Endothelial cell of umbilical vein (primary cell): ENCODE measurements around the gene TMEM254. TPM values are rescaled to one million over a fixed set of nuclear protein-coding genes. Genes with fewer than 3 reads are reported as not detected.
A peak's percentile ranks its signal among the peaks of the same experiment; 100 is the strongest.

ENCODE experiments used
- BruUV-seq: library from RNA; stranded (reverse); fragments of 400-500 nt; replicated peaks from 2 replicates; lab custom pipeline; 2021; lab: Mats Ljungman, UMichigan
- CTCF ChIA-PET: fragments of 300-600, 350-600 bp; sonication (Branson Sonifier 250); formaldehyde crosslinking; loops from one replicate; lab custom pipeline; 2021; ENCODE audit warnings: antibody characterized with exemption, inconsistent platforms; lab: Charles Lee
- POLR2A ChIA-PET: fragments of 300-600, 350-600 bp; sonication (Branson Sonifier 250); formaldehyde crosslinking; loops from one replicate; lab custom pipeline; 2021; ENCODE audit warnings: antibody characterized with exemption, inconsistent platforms; lab: Charles Lee
- DNase-seq: peaks from one replicate; pipeline ENCODE4 v3.0.0-alpha.2; 2011; ENCODE audit warnings: low read depth, low spot score
- FAIRE-seq: peaks from 2 replicates; lab custom pipeline; 2011; peaks lifted over from hg19 to GRCh38; lab: Jason Lieb, UNC
- H2AFZ ChIP-seq: 2 replicates; pipeline ENCODE4 v1.6.0; 2012; ENCODE audit warnings: low read depth, low read length, control low read depth, inconsistent platforms
- H3K27ac ChIP-seq: 2 replicates; pipeline ENCODE4 v1.5.1; 2011; ENCODE audit warnings: low read depth, mild to moderate bottlenecking, control low read depth, low read length, moderate library complexity; ENCODE audit not compliant: insufficient read depth
- H3K27me3 ChIP-seq, 2 experiments: 2 replicates each; pipeline versions ENCODE4 v1.6.0 to v1.6.1; 2011; ENCODE audit warnings: low read length in 2 of 2, mixed read lengths in 1 of 2; ENCODE audit not compliant: control insufficient read depth in 2 of 2, insufficient read depth in 2 of 2
- H3K36me3 ChIP-seq, 2 experiments: 2 replicates in 1 of 2; 3 replicates in 1 of 2; pipeline ENCODE4 v1.5.1; 2011; ENCODE audit warnings: low read length in 2 of 2, mild to moderate bottlenecking in 1 of 2, moderate library complexity in 1 of 2; ENCODE audit not compliant: control insufficient read depth in 2 of 2, insufficient read depth in 2 of 2; ENCODE audit errors: extremely low read depth in 1 of 2
- H3K4me1 ChIP-seq: 3 replicates; pipeline ENCODE4 v1.5.1; 2011; ENCODE audit warnings: mild to moderate bottlenecking, low read length; ENCODE audit not compliant: control insufficient read depth, insufficient read depth; ENCODE audit errors: extremely low read depth
- H3K4me2 ChIP-seq: 2 replicates; pipeline ENCODE4 v1.6.1; 2011; ENCODE audit warnings: low read length, control low read depth, mixed read lengths; ENCODE audit not compliant: insufficient read depth
- H3K4me3 ChIP-seq, 3 experiments: fragments of 200-600 bp in 1 of 3; sonication (generic), shearing (Covaris generic) in 1 of 3; replicated peaks in 1 of 3; 2 replicates each; pipeline ENCODE4 v1.5.1; 2011 to 2016; ENCODE audit warnings: control low read depth in 3 of 3, low read length in 3 of 3, mild to moderate bottlenecking in 2 of 3, inconsistent platforms in 1 of 3, low read depth in 1 of 3, moderate library complexity in 1 of 3; ENCODE audit not compliant: insufficient read depth in 1 of 3
- H3K79me2 ChIP-seq: 2 replicates; pipeline ENCODE4 v1.6.0; 2012; ENCODE audit warnings: low read length, inconsistent platforms; ENCODE audit not compliant: control insufficient read depth, insufficient read depth
- H3K9ac ChIP-seq: replicated peaks from 2 replicates; pipeline ENCODE3; 2011; ENCODE audit warnings: low read length, control low read depth; ENCODE audit not compliant: insufficient read depth; ENCODE audit errors: extremely low read depth
- H3K9me1 ChIP-seq: replicated peaks from 3 replicates; pipeline ENCODE4 v1.6.0; 2011; ENCODE audit warnings: mild to moderate bottlenecking, low read length; ENCODE audit not compliant: control insufficient read depth, insufficient read depth; ENCODE audit errors: extremely low read depth
- H3K9me3 ChIP-seq: replicated peaks from 2 replicates; pipeline ENCODE4 v1.5.1; 2012; ENCODE audit warnings: low read length, inconsistent platforms; ENCODE audit not compliant: control insufficient read depth, insufficient read depth
- H4K20me1 ChIP-seq: replicated peaks from 2 replicates; pipeline ENCODE3; 2011; ENCODE audit warnings: mild to moderate bottlenecking, low read length; ENCODE audit not compliant: control insufficient read depth, insufficient read depth; ENCODE audit errors: extremely low read depth
- EZH2 ChIP-seq: IDR thresholded peaks from 2 replicates; pipeline ENCODE4 v1.6.1; 2012; ENCODE audit warnings: borderline replicate concordance, low read depth, mild to moderate bottlenecking, moderate library complexity, low read length, inconsistent platforms; ENCODE audit not compliant: severe bottlenecking
- FOS ChIP-seq: IDR thresholded peaks from 2 replicates; pipeline ENCODE4 v1.6.1; 2011; ENCODE audit warnings: mild to moderate bottlenecking, low read length, moderate library complexity, borderline replicate concordance; ENCODE audit not compliant: insufficient read depth
- POLR2A ChIP-seq: IDR thresholded peaks from 2 replicates; pipeline ENCODE4 v1.6.1; 2012; ENCODE audit warnings: low read depth, mild to moderate bottlenecking, control low read depth, low read length
- POLR2AphosphoS5 ChIP-seq: IDR thresholded peaks from 2 replicates; pipeline ENCODE4 v1.6.1; 2012; ENCODE audit warnings: low read depth, mild to moderate bottlenecking, control low read depth, low read length, moderate library complexity; ENCODE audit not compliant: insufficient read depth
- dilution Hi-C: fragments of 300-500 bp; cut with MboI; formaldehyde crosslinking; loops from one replicate; pipeline ENCODE4 v1.15.0; 2019; ENCODE audit warnings: low sequenced_read_pairs; ENCODE audit not compliant: extremely low pct_ligation_motif_present
- intact Hi-C: fragments of 100-400 bp; cut with micrococcal nuclease; formaldehyde crosslinking; loops from one replicate; pipeline ENCODE4 v1.10.0; 2022
- polyA plus RNA-seq, 4 experiments: library from polyadenylated mRNA; depleted of rRNA in 3 of 4; stranded (reverse) in 3 of 4; unstranded in 1 of 4; fragments of >200 nt; gene quantifications; 2 replicates each; pipeline versions ENCODE4 v1.2.1 to v1.2.3, GENCODE V29; 2011 to 2012; ENCODE audit warnings: missing spikeins in 1 of 4
- total RNA-seq: library from RNA; stranded (reverse); gene quantifications from 2 replicates; pipeline ENCODE4 v1.2.3, GENCODE V29; 2021
- TF ChIP-seq, protein P1 (sequence below): IDR thresholded peaks from 2 replicates; pipeline ENCODE4 v1.6.1; 2011; ENCODE audit not compliant: insufficient read depth, insufficient read length

Gene TMEM254
- total and polyA plus RNA-seq, 2 donors (not counting 3 experiments of a cell fraction or from before 2014, with no cell fraction given), result 10.1 to 13.4 TPM

DNA sequence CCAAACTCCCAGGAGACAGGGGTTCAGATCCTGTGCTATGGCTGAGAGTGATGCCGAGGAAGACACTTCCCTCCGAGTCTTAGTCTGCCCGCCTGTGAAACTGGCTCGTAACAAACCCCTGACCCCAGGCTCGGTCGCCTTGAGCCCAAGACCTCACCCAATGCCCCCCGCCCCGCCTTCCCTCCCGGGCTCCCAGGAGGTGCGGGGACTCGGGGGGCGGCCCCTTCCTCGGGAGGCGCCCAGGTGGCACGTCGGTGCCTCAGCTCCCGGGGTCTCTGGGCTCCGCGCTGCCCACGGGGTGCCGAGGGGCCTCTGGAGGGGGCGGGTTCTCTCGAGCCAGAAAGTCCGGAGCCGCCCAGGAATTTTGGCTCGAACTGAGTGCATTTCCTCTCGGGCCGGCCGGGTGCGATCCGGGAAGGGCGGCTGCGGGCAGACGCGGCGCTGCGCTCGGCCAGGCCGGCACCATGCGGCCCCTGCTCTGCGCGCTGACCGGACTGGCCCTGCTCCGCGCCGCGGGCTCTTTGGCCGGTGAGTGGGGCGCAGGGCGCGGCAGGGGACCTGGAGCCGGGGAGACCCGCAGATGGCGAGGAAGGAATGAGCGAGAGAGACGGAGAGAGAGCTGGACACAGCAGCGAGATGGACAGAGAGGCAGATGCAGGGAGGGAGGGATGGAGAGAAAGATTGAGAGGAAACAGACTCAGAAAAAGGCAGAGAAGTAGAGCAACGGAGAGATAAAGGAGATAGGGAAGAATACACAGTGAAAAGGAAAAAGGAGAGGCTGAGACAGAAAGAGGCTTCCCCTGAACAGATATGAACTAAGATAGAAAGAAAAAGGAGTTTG, 54.1 kb downstream of the TMEM254 start, which contains the start of gene PLAC9:
TSS of gene PLAC9 (plus strand) at position 432 of the 841 bp plus-strand sequence. CDS start at position 465, 33 bp downstream.
- no TSS peak for BruUV-seq
- Histone ChIP-seq H3K4me3 (peak within 1 kb of the TSS; percentile 21 to 58 (median 56)), H3K27me3 (peaks cover 0 to 2% of the 10 kb centered on the region in 2 experiments), H3K4me1 (peaks cover 10% of the 10 kb centered on the region), H2AFZ (peak within 1 kb of the TSS; percentile 98), H3K79me2 (no peaks in the 10 kb centered on the region), H4K20me1 (no peaks in the 10 kb centered on the region), H3K27ac (no peak within 1 kb of the TSS), H3K9ac (peak within 1 kb of the TSS; percentile 31), H3K9me1 (no peaks in the 10 kb centered on the region), H3K9me3 (no peaks in the 10 kb centered on the region), H3K36me3 (no peaks in the 10 kb centered on the region), H3K4me2 (peak within 1 kb of the TSS; percentile 79)
- dilution Hi-C loops (no loop called here), intact Hi-C loops (loop anchor here (5.0 kb wide), 1 partner anchor 75 kb away; no protein-coding TSS in a partner anchor)
- ChIA-PET CTCF (interaction anchor here (1.4 to 4.2 kb wide), 2 partner anchors 12 to 90 kb away, joined by 7 to 17 read pairs; no protein-coding TSS in a partner anchor), POLR2A (no interaction called here)
- DNase-seq, result no peak
- FAIRE-seq, result no peak
- peak; percentile 31 for TF ChIP-seq EZH2
- TF ChIP-seq, protein P1, sequence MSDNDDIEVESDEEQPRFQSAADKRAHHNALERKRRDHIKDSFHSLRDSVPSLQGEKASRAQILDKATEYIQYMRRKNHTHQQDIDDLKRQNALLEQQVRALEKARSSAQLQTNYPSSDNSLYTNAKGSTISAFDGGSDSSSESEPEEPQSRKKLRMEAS, result no peak
- no peak for TF ChIP-seq POLR2A
- TF ChIP-seq POLR2AphosphoS5, result peak; percentile 39
- TF ChIP-seq FOS, result no peak
